Raji (cell line): Measurements from ENCODE around the gene ITGB3.

Experiments
- POLR2A ChIP-seq: IDR thresholded peaks from 2 replicates; pipeline ENCODE4 v1.6.1; 2011; ENCODE audit warnings: low read depth, low read length, control low read depth; ENCODE audit not compliant: insufficient read depth

Gene ITGB3

GRCh38 chr17:47295037-47295873, 41.6 kb downstream of the ITGB3 start:
- TF ChIP-seq POLR2A, result no peak

- TF ChIP-seq POLR2A, result no peak
Measured at GRCh38 chr17:47295874-47296255, 42.2 kb downstream of the ITGB3 start.

DNA sequence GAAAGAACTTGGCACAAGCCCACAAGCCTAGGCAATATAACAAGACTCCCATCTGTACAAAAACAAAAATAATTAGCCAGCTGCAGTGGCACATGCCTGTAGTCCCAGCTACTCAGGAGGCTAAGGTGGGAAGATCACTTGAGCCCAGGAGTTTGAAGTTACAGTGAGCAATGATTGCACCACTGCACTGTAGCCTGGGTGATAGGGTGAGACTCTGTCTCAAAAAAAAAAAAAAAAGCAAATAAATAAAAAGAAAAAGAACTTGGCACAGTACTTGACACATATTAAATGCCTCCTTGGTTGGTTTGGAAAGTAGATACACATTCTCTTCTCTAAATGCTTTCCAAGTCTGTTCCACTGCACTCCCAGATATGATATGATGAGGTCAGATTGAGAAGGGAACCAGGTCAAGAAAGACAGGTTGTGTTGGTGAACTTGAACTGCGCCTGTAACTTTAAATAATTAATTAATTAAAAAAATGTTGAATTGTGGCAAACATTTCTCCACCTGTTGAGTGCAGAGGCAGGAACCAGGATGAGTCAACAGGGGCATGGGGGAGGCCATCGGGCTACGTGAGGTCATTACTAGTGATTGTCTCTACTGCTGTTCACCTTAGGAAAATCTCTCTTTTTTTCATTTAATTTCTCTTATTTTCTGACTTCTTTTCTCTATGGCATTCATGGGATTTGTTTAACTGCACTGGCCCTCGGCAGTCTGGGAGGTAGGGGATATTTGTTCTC, 44.2 kb downstream of the ITGB3 start:
- no peak for TF ChIP-seq POLR2A

GRCh38 chr17:47298712-47299111, 45.1 kb downstream of the ITGB3 start:
- TF ChIP-seq POLR2A, result no peak

DNA sequence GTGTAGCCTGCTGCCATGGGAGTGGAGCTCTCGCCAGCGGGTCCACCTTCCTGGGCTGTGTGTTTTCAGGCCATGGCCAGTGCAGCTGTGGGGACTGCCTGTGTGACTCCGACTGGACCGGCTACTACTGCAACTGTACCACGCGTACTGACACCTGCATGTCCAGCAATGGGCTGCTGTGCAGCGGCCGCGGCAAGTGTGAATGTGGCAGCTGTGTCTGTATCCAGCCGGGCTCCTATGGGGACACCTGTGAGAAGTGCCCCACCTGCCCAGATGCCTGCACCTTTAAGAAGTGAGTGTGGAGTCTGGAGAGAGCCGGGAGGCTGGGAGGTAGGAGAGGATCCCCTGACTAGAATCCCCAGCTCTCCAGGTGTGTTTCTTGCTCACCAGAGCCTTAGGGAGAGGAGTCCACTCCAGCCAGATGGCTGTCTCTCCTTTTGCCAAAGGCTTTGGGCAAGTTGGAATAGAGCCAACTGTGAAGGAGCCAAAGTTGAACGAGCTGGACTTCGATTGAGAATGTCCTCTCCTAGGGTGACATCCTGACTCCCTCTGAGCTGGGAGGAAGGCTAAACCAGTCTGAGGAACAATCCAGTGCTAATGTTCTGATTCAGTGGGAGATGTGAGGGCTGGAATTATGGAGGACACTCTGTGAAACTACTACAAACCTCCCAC, 45.7 kb downstream of the ITGB3 start:
- no peak for TF ChIP-seq POLR2A

- no peak for TF ChIP-seq POLR2A
Measured at GRCh38 chr17:47300718-47301117, 47.1 kb downstream of the ITGB3 start.

DNA sequence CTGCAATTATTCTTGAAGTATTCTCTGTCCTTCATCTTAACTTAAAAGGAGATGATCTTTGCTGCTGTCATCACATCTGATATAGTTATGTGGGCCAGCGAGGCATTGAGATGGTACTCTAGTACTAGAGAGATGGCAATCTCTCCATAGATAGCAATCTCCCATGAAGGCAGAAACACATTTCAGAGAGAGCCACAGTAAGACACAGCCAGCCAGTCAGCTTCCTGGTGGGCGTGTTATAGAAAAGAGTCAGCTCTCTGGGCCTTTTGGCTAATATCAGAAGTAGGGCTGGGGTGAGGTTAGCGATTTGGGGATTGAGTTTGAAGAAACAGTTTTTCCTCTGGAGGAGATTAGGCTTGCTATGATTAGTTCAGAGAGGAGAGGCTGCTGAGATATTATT, 47.5 kb downstream of the ITGB3 start:
- no peak for TF ChIP-seq POLR2A

DNA sequence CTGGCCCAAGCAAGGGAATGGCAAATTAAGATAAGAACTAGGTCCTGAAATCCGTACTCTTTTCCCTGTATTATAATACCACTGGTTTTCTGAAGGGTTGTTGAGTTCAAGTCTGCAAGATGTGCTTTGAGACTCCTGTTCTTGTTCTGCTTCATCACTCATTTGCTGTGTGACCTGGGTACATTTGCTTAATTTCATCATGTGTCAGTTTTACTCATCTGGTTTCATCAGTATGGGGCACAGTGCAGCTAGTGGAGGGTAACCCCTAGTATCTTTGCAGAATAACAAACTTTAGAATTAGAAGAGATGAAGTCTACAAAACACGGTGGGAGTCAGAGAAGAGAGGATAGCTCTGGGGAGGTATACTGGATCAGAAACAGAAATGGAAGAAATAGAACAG, 48.2 kb downstream of the ITGB3 start:
- no peak for TF ChIP-seq POLR2A

DNA sequence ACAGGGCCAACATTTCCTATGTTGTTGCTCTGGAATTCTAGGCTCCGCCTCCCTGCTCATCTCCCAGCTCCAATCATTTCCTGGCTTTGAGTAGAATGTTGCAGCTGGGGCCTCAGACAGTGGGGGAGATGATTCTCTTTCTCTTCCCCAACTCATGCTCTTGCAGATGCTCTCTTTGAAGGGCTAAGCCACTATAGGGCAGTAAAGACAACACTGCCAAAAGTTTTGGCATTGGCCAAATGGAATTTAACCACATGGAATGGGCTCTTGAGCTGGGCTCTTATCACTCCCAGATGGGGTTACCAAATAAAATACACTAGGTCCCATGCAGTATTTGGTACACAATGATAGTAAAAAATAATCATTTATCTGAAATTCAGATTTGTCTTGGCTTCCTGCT, 50.6 kb downstream of the ITGB3 start:
- no peak for TF ChIP-seq POLR2A

GRCh38 chr17:47305302-47305923, 51.8 kb downstream of the ITGB3 start:
- no peak for TF ChIP-seq POLR2A

DNA sequence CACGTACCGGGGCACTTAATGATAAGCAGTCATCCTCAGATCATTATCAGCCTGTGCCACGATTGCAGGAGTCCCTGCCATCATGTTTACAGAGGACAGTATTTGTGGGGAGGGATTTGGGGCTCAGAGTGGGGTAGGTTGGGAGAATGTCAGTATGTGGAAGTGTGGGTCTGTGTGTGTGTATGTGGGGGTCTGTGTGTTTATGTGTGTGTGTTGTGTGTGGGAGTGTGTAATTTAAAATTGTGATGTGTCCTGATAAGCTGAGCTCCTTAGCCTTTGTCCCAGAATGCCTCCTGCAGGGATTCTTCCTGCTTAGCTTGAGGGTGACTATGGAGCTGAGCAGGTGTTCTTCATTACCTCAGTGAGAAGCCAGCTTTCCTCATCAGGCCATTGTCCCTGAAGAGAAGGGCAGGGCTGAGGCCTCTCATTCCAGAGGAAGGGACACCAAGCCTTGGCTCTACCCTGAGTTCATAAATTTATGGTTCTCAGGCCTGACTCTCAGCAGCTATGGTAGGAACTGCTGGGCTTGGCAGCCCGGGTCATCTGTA, 56.6 kb downstream of the ITGB3 start:
- TF ChIP-seq POLR2A, result no peak

GRCh38 chr17:47311420-47311819, 57.8 kb downstream of the ITGB3 start:
- TF ChIP-seq POLR2A, result no peak

DNA sequence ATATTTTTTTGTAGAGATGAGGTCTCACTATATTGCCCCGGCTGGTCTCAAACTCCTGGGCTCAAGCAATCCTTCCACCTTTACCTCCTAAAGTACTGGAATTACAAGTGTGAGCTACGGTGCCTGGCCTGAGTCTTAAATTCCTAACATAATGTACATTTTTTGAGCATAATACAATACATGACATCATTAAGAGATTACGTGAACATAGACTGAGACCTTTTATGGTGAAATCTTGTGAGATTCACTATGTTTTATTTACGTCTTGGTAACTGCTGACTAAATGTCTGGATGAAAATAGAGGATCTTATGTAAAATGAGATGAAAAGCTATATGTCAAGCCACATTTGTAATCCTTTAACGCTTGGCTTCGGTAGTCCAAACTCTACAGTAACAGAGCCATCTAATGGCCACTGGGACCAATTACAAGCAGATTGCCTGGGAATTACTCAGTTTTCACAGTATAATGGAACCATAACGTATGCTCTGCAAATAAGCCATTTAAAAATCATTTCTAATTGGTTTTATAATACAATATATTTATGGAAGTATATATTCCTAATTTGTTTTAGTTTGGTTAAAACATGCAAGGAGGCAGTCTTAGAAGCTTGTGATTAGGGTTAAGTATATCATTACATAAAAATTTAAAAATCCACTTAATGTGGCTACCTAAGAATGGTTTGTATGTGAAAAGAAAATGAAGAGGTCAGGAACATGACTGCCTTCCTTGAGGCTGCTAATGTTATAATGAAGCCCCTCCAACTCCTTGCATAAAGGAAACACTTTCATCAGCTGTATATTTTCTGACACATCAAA, 62.0 kb downstream of the ITGB3 start:
- no peak for TF ChIP-seq POLR2A

DNA sequence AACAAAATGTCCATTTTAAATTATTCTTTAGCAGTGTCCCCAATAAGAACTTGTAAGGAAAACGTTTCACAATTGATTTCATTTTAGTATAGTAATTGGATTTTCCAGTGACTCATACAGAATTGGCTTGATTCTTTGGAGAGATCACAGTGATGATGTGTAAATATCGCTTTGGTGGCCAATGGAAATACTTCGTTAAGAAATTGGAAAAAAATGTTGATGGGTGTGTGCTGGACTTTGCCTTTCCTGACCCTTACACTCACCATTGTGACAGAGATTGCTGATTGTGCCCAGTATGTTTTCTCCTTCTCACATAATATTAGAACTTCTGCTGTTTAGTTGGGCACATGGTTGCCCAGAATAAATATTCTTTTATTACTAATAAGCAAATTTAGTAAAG, 62.7 kb downstream of the ITGB3 start:
- no peak for TF ChIP-seq POLR2A
